Gastroesophageal sphincter (tissue), 4 donors: Measurements from ENCODE around the gene UGT1A8. TPM values are rescaled to one million over a fixed set of nuclear protein-coding genes. Genes with fewer than 3 reads are reported as not detected.

Source experiments
- ATAC-seq: fragments of 150-250 bp; one replicate; pipeline ENCODE4 v1.9.1; 2016; ENCODE audit warnings: mild to moderate bottlenecking, moderate library complexity
- H3K27ac ChIP-seq, 4 donors: fragments of 200-600 bp; sonication (generic) in 3 of 4; 1 replicate in 3 of 4; 2 replicates in 1 of 4; pipeline ENCODE4 v1.5.1; 2016 to 2019
- H3K27me3 ChIP-seq: fragments of 200-600 bp; sonication (generic); one replicate; pipeline ENCODE4 v1.5.1; 2019
- H3K36me3 ChIP-seq, 2 donors: fragments of 200-600 bp; sonication (generic); one replicate each; pipeline ENCODE4 v1.5.1; 2019; ENCODE audit warnings: control low read depth in 1 of 2
- H3K4me1 ChIP-seq, 3 donors: fragments of 200-600 bp; sonication (generic); 1 replicate in 2 of 3; 2 replicates in 1 of 3; pipeline ENCODE4 v1.5.1; 2016 to 2019; ENCODE audit warnings: control low read depth in 2 of 3
- H3K4me3 ChIP-seq, 2 donors: fragments of 200-600 bp; sonication (generic); one replicate each; pipeline ENCODE4 v1.5.1; 2019; ENCODE audit warnings: mild to moderate bottlenecking in 1 of 2, moderate library complexity in 1 of 2
- H3K9me3 ChIP-seq, 3 donors: fragments of 200-600 bp; sonication (generic); one replicate each; pipeline ENCODE4 v1.5.1; 2017 to 2019; ENCODE audit warnings: control low read depth in 2 of 3
- CTCF ChIP-seq, 4 experiments: fragments of 200-600 bp in 2 of 4; fragments of 450-650 bp in 2 of 4; sonication (generic) in 1 of 4; IDR thresholded peaks; one replicate each; pipeline ENCODE4 v1.5.1; 2017 to 2019; ENCODE audit warnings: antibody characterized with exemption in 4 of 4, mild to moderate bottlenecking in 2 of 4, moderate library complexity in 2 of 4
- EP300 ChIP-seq: sonication (generic); formaldehyde crosslinking; IDR thresholded peaks from one replicate; pipeline ENCODE4 v1.6.1; 2017; ENCODE audit warnings: antibody characterized with exemption, mild to moderate bottlenecking
- POLR2A ChIP-seq, 2 donors: fragments of 450-650 bp; IDR thresholded peaks; one replicate each; pipeline ENCODE4 v1.6.1; 2017; ENCODE audit warnings: antibody characterized with exemption in 2 of 2, mild to moderate bottlenecking in 2 of 2, moderate library complexity in 1 of 2
- POLR2AphosphoS5 ChIP-seq: sonication (generic); formaldehyde crosslinking; IDR thresholded peaks from one replicate; pipeline ENCODE4 v1.6.1; 2017; ENCODE audit warnings: antibody characterized with exemption
- WGBS, 2 donors: methylation state at CpG; one replicate each; pipeline ENCODE4 v1.1.5; 2018; ENCODE audit warnings: low coverage in 1 of 2; 5-methylcytosine and 5-hydroxymethylcytosine counted together
- total RNA-seq, 4 donors: library from RNA; depleted of rRNA; stranded (reverse); fragments of >200 nt; gene quantifications; one replicate each; pipeline ENCODE4 v1.1.0, GENCODE V29; 2016

The UGT1A8 gene
- total RNA-seq, 4 donors from 2014 or later = not detected

GRCh38 chr2:233756429-233757081 is 139.1 kb downstream of the UGT1A8 start:
- no peaks in the 10 kb centered on the region for H3K4me1 ChIP-seq
- H3K27ac ChIP-seq = no peak overlapping the region
- H3K36me3 ChIP-seq = no peaks in the 10 kb centered on the region
- no peak for TF ChIP-seq POLR2A (IDR thresholded peaks at IDR 0.05)
- 65 to 76% methylated on average over 5 to 7 of the region's 7 CpGs for WGBS, 2 donors
- no peaks in the 10 kb centered on the region for H3K27me3 ChIP-seq
- no peak overlapping the region for H3K4me3 ChIP-seq
- H3K9me3 ChIP-seq = no peaks in the 10 kb centered on the region
- no peak for ATAC-seq

GRCh38 chr2:233758141-233758540 is 140.7 kb downstream of the UGT1A8 start:
- Histone ChIP-seq H3K9me3 (no peaks in the 10 kb centered on the region), H3K4me1 (no peaks in the 10 kb centered on the region), H3K27ac (no peak overlapping the region), H3K36me3 (no peaks in the 10 kb centered on the region), H3K4me3 (no peak overlapping the region), H3K27me3 (no peaks in the 10 kb centered on the region)
- no peak for ATAC-seq
- TF ChIP-seq POLR2AphosphoS5 (no peak), EP300 (no peak), CTCF (IDR thresholded peaks at IDR 0.05) (no peak), POLR2A (IDR thresholded peaks at IDR 0.05) (no peak)

GRCh38 chr2:233758849-233759248 is 141.4 kb downstream of the UGT1A8 start:
- no peaks in the 10 kb centered on the region for H3K4me1 ChIP-seq
- no peak for TF ChIP-seq POLR2A (IDR thresholded peaks at IDR 0.05)
- no peak for TF ChIP-seq POLR2AphosphoS5
- TF ChIP-seq CTCF (IDR thresholded peaks at IDR 0.05) = no peak
- ATAC-seq = no peak
- H3K27ac ChIP-seq = no peak overlapping the region
- no peaks in the 10 kb centered on the region for H3K27me3 ChIP-seq
- H3K4me3 ChIP-seq = no peak overlapping the region
- 85% methylated on average over 2 of the region's 2 CpGs; no CpG with 5 or more reads in 1 of the 2 donors for WGBS, 2 donors
- no peaks in the 10 kb centered on the region for H3K36me3 ChIP-seq
- H3K9me3 ChIP-seq = no peaks in the 10 kb centered on the region

GRCh38 chr2:233760043-233760442 is 142.6 kb downstream of the UGT1A8 start, which contains the start of gene UGT1A1:
TSS of gene UGT1A1 (plus strand) at chr2:233760270. CDS start at chr2:233760288, 18 bp downstream.
- Histone ChIP-seq H3K9me3 (no peaks in the 10 kb centered on the region), H3K36me3 (no peaks in the 10 kb centered on the region), H3K27me3 (peaks cover 9% of the 10 kb centered on the region), H3K27ac (no peak within 1 kb of the TSS), H3K4me1 (no peaks in the 10 kb centered on the region), H3K4me3 (no peak within 1 kb of the TSS)
- 97 to 100% methylated on average over 1 to 6 of the region's 6 CpGs for WGBS, 2 donors
- TF ChIP-seq CTCF (IDR thresholded peaks at IDR 0.05) (no peak), POLR2A (IDR thresholded peaks at IDR 0.05) (no peak), EP300 (no peak)
- ATAC-seq = no peak

- Histone ChIP-seq H3K27me3 (peaks cover 19% of the 10 kb centered on the region), H3K27ac (no peak overlapping the region), H3K4me3 (no peak overlapping the region), H3K4me1 (no peaks in the 10 kb centered on the region), H3K36me3 (no peaks in the 10 kb centered on the region), H3K9me3 (no peaks in the 10 kb centered on the region)
- no peak for TF ChIP-seq POLR2AphosphoS5
- TF ChIP-seq EP300 = no peak
- TF ChIP-seq CTCF (IDR thresholded peaks at IDR 0.05) = no peak
- no peak for TF ChIP-seq POLR2A (IDR thresholded peaks at IDR 0.05)
- ATAC-seq = no peak
- 78 to 84% methylated on average over 4 of the region's 4 CpGs for WGBS, 2 donors
Measured at GRCh38 chr2:233761040-233761769, 143.8 kb downstream of the UGT1A8 start.
